Trophoblast cell (in vitro differentiated cells and primary cell): Measurements from ENCODE around the gene PDS5B.

Experiments used
- DNase-seq, 2 donors: peaks; one replicate each; pipeline ENCODE4 v3.0.0-alpha.2; 2016
- H2AFZ ChIP-seq: 2 replicates; pipeline ENCODE4 v1.6.1; 2013; ENCODE audit warnings: low read length, moderate library complexity, mild to moderate bottlenecking; ENCODE audit not compliant: insufficient read depth, poor library complexity
- H2AK5ac ChIP-seq: 2 replicates; pipeline ENCODE4 v1.6.1; 2013; ENCODE audit warnings: mild to moderate bottlenecking, low read length
- H2BK120ac ChIP-seq: 2 replicates; pipeline ENCODE4 v1.6.1; 2013; ENCODE audit warnings: low read length, mild to moderate bottlenecking, moderate library complexity; ENCODE audit not compliant: insufficient read depth, poor library complexity
- H2BK12ac ChIP-seq: 2 replicates; pipeline ENCODE4 v1.6.1; 2013; ENCODE audit warnings: mild to moderate bottlenecking, low read length, moderate library complexity
- H2BK5ac ChIP-seq: 2 replicates; pipeline ENCODE4 v1.6.1; 2013; ENCODE audit warnings: low read length, low read depth, moderate library complexity, mild to moderate bottlenecking; ENCODE audit not compliant: poor library complexity
- H3K14ac ChIP-seq: 2 replicates; pipeline ENCODE4 v1.6.1; 2013; ENCODE audit warnings: mild to moderate bottlenecking, low read length
- H3K18ac ChIP-seq: 2 replicates; pipeline ENCODE4 v1.6.1; 2013; ENCODE audit warnings: mild to moderate bottlenecking, low read length
- H3K23ac ChIP-seq: 2 replicates; pipeline ENCODE4 v1.6.1; 2013; ENCODE audit warnings: low read length
- H3K27ac ChIP-seq: 2 replicates; pipeline ENCODE4 v1.5.1; 2013; ENCODE audit warnings: low read depth, mild to moderate bottlenecking, inconsistent platforms, low read length, moderate library complexity
- H3K27me3 ChIP-seq: 2 replicates; pipeline ENCODE4 v1.6.1; 2013; ENCODE audit warnings: inconsistent platforms, mild to moderate bottlenecking, low read length, moderate library complexity; ENCODE audit not compliant: insufficient read depth
- H3K36me3 ChIP-seq, 2 experiments: 1 replicate in 1 of 2; 2 replicates in 1 of 2; pipeline ENCODE4 v1.6.1; 2013; ENCODE audit warnings: low read length in 2 of 2, mild to moderate bottlenecking in 2 of 2, moderate library complexity in 1 of 2; ENCODE audit not compliant: insufficient read depth in 2 of 2, control insufficient read depth in 1 of 2
- H3K4ac ChIP-seq: 2 replicates; pipeline ENCODE4 v1.6.1; 2013; ENCODE audit warnings: low read depth, mild to moderate bottlenecking, low read length, moderate library complexity
- H3K4me1 ChIP-seq, 2 experiments: 1 replicate in 1 of 2; 2 replicates in 1 of 2; pipeline ENCODE4 v1.6.1; 2013; ENCODE audit warnings: low read length in 2 of 2, mild to moderate bottlenecking in 2 of 2, moderate library complexity in 1 of 2; ENCODE audit not compliant: insufficient read depth in 2 of 2, control insufficient read depth in 1 of 2
- H3K4me2 ChIP-seq: 2 replicates; pipeline ENCODE4 v1.6.1; 2013; ENCODE audit warnings: inconsistent platforms, mild to moderate bottlenecking, low read length, moderate library complexity
- H3K4me3 ChIP-seq: 2 replicates; pipeline ENCODE4 v1.5.1; 2013; ENCODE audit warnings: mild to moderate bottlenecking, low read depth, low read length, inconsistent platforms
- H3K79me1 ChIP-seq: one replicate; pipeline ENCODE4 v1.6.1; 2013; ENCODE audit warnings: low read length
- H3K79me2 ChIP-seq: 2 replicates; pipeline ENCODE4 v1.6.1; 2013; ENCODE audit warnings: low read length, mild to moderate bottlenecking; ENCODE audit not compliant: control insufficient read depth, insufficient read depth, poor library complexity
- H3K9ac ChIP-seq: 2 replicates; pipeline ENCODE4 v1.6.1; 2013; ENCODE audit warnings: mild to moderate bottlenecking, low read length
- H3K9me3 ChIP-seq: 2 replicates; pipeline ENCODE4 v1.6.1; 2013; ENCODE audit warnings: low read depth, mild to moderate bottlenecking, control low read depth, inconsistent platforms, low read length; ENCODE audit not compliant: insufficient read depth
- H4K12ac ChIP-seq: 2 replicates; pipeline ENCODE4 v1.6.1; 2013; ENCODE audit warnings: low read depth, mild to moderate bottlenecking, low read length, moderate library complexity
- H4K8ac ChIP-seq: 2 replicates; pipeline ENCODE4 v1.6.1; 2013; ENCODE audit warnings: low read depth, mild to moderate bottlenecking, low read length, moderate library complexity
- H4K91ac ChIP-seq: one replicate; pipeline ENCODE4 v1.6.1; 2013; ENCODE audit warnings: low read depth, mild to moderate bottlenecking, low read length, moderate library complexity
- WGBS: extraction: QIAGEN DNeasy Blood & Tissue Kit; methylation state at CpG from one replicate; pipeline ENCODE4 v1.1.7; 2013; ENCODE audit warnings: missing lambda C conversion rate; ENCODE audit not compliant: insufficient read length, insufficient coverage; ENCODE audit errors: extremely low coverage; 5-methylcytosine and 5-hydroxymethylcytosine counted together

PDS5B gene

GRCh38 chr13:32588736-32589135 lies 2.5 kb downstream of the PDS5B start:
- no peak overlapping the region for H3K18ac ChIP-seq
- H4K12ac ChIP-seq = no peak overlapping the region
- H2AK5ac ChIP-seq = no peak overlapping the region
- no peak overlapping the region for H4K91ac ChIP-seq
- no peak overlapping the region for H2BK120ac ChIP-seq
- no peak overlapping the region for H4K8ac ChIP-seq
- peaks cover 10% of the 10 kb centered on the region for H3K79me2 ChIP-seq
- no peaks in the 10 kb centered on the region for H3K27me3 ChIP-seq
- no peak overlapping the region for H3K14ac ChIP-seq
- no peak overlapping the region for H2AFZ ChIP-seq
- no peaks in the 10 kb centered on the region for H3K36me3 ChIP-seq
- no peak overlapping the region for H3K9ac ChIP-seq
- H3K4ac ChIP-seq = peak overlapping the region; percentile 42
- no peak overlapping the region for H3K23ac ChIP-seq
- no peak overlapping the region for H2BK12ac ChIP-seq
- peaks cover 5% of the 10 kb centered on the region for H3K79me1 ChIP-seq
- no peak overlapping the region for H2BK5ac ChIP-seq
- 100% methylated on average over 1 of the region's 5 CpGs for WGBS
- DNase-seq = no peak
- peaks cover 2 to 5% of the 10 kb centered on the region in 2 experiments for H3K4me1 ChIP-seq
- no peak overlapping the region for H3K4me2 ChIP-seq
- no peak overlapping the region for H3K27ac ChIP-seq
- no peaks in the 10 kb centered on the region for H3K9me3 ChIP-seq
- no peak overlapping the region for H3K4me3 ChIP-seq

DNA sequence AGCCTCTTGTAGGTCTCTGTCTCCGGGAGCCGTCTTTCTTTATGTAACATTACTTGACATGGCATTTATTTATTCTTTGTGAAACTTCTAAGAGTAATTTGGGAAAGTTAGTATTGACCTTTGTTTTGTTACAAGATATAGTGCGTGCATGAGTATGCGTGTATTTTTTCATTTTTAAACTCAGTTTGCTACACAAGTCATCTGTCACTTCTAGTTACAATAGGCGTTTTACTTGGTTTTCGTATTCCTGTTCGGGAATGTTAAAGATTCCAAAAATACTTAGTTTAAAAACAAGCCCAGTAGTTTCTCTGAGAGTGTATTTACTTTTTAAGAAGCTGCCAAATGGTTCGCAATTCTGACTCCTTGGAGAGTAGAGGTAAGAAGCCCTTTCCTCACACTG lies 3.2 kb downstream of the PDS5B start:
- Histone ChIP-seq H4K8ac (no peak overlapping the region), H2BK12ac (no peak overlapping the region), H3K4me3 (no peak overlapping the region), H3K9me3 (no peaks in the 10 kb centered on the region), H3K79me2 (peaks cover 10% of the 10 kb centered on the region), H3K4ac (no peak overlapping the region), H3K18ac (no peak overlapping the region), H3K27ac (no peak overlapping the region), H2BK5ac (no peak overlapping the region), H3K4me2 (no peak overlapping the region), H3K9ac (no peak overlapping the region), H3K79me1 (peaks cover 5% of the 10 kb centered on the region), H4K12ac (no peak overlapping the region), H3K23ac (no peak overlapping the region), H3K4me1 (peaks cover 2 to 5% of the 10 kb centered on the region in 2 experiments), H4K91ac (no peak overlapping the region), H3K27me3 (no peaks in the 10 kb centered on the region), H2BK120ac (no peak overlapping the region), H3K36me3 (no peaks in the 10 kb centered on the region), H2AK5ac (no peak overlapping the region), H2AFZ (no peak overlapping the region), H3K14ac (no peak overlapping the region)
- DNase-seq = no peak
- no CpG with 5 or more reads among the region's 8 CpGs for WGBS

- Histone ChIP-seq H3K14ac (no peak overlapping the region), H3K79me2 (peaks cover 10% of the 10 kb centered on the region), H3K4me3 (no peak overlapping the region), H3K79me1 (peaks cover 5% of the 10 kb centered on the region), H3K9ac (no peak overlapping the region), H2AFZ (no peak overlapping the region), H3K27ac (no peak overlapping the region), H2BK5ac (no peak overlapping the region), H3K27me3 (no peaks in the 10 kb centered on the region), H3K4me2 (no peak overlapping the region), H3K23ac (no peak overlapping the region), H2BK12ac (no peak overlapping the region), H4K91ac (no peak overlapping the region), H3K36me3 (no peaks in the 10 kb centered on the region), H3K4ac (peak overlapping the region; percentile 96), H3K18ac (no peak overlapping the region), H2AK5ac (no peak overlapping the region), H3K9me3 (no peaks in the 10 kb centered on the region), H4K8ac (no peak overlapping the region), H3K4me1 (peaks cover 2 to 5% of the 10 kb centered on the region in 2 experiments), H2BK120ac (no peak overlapping the region), H4K12ac (no peak overlapping the region)
- no CpG with 5 or more reads among the region's 2 CpGs for WGBS
- no peak for DNase-seq
Observed at GRCh38 chr13:32590266-32590665, 4.0 kb downstream of the PDS5B start.

DNA sequence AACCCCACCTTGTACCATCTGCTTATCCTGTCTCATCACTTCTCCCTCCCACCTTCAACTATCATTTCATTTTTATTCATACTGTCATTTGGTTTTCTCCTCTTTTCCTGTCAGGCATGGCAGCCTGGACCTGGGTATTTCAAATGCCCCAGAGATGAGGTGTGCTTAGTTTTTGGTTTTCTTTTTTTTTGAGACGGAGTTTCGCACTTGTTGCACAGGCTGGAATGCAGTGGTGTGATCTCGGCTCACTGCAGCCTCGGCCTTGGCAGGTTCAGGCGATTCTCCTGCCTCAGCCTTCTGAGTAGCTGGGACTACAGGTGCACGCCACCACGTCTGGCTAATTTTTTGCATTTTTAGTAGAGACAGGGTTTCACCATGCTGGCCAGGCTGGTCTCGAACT lies 5.8 kb downstream of the PDS5B start:
- peaks cover under 1% of the 10 kb centered on the region for H3K79me1 ChIP-seq
- peak overlapping the region; percentile 80 for H3K4ac ChIP-seq
- no peak overlapping the region for H3K18ac ChIP-seq
- H4K8ac ChIP-seq = no peak overlapping the region
- H3K79me2 ChIP-seq = peaks cover 11% of the 10 kb centered on the region
- no peak overlapping the region for H3K4me3 ChIP-seq
- no peaks in the 10 kb centered on the region for H3K9me3 ChIP-seq
- no peak overlapping the region for H2AFZ ChIP-seq
- no peak overlapping the region for H3K27ac ChIP-seq
- no peak overlapping the region for H3K9ac ChIP-seq
- H3K23ac ChIP-seq = no peak overlapping the region
- WGBS = no CpG with 5 or more reads among the region's 8 CpGs
- H4K12ac ChIP-seq = no peak overlapping the region
- H2BK12ac ChIP-seq = no peak overlapping the region
- H3K27me3 ChIP-seq = no peaks in the 10 kb centered on the region
- no peak overlapping the region for H2AK5ac ChIP-seq
- H3K36me3 ChIP-seq = no peaks in the 10 kb centered on the region
- no peak overlapping the region for H4K91ac ChIP-seq
- no peak overlapping the region for H2BK120ac ChIP-seq
- H2BK5ac ChIP-seq = no peak overlapping the region
- no peak overlapping the region for H3K4me2 ChIP-seq
- peaks cover 0 to 2% of the 10 kb centered on the region in 2 experiments for H3K4me1 ChIP-seq
- no peak overlapping the region for H3K14ac ChIP-seq
- no peak for DNase-seq
